ENCODE measurements around the gene ANAPC2.
"Not testable (repeated sequence)": the region's sequence is repeated elsewhere in the genome, so short reads cannot be mapped to it uniquely, and the experiment has no call there.

ANAPC2 gene

DNA sequence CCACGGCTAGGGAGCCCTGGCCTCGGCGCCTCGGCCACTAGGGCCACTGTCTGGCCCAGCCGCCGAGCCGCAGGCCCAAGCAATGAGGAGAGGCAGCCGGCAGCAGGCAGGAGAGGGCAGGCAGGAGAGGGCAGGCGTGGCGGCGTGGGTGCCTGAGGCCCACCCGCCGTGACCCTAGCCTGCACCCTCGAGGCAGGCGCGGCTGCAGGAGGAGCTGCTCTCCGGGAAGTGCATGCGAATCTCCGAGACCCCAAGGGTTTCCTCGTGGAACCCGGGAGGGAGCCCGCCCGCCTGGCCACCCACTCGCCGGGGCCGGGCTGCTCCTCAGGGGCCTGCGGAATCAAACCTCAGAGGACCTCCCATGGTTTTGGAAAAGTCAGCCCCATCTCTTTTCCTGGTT, 40.1 kb downstream of the ANAPC2 start:
- DNase-seq (ENCODE audit: low read depth in 2 of 2, low spot score in 1 of 2) = no peak

GRCh38 chr9:137147793-137148160, 40.6 kb downstream of the ANAPC2 start:
- no peak for DNase-seq (ENCODE audit: low read depth in 2 of 2, low spot score in 1 of 2)

GRCh38 chr9:137147091-137147792, 41.1 kb downstream of the ANAPC2 start:
- DNase-seq (ENCODE audit: low read depth in 2 of 2, low spot score in 1 of 2) = no peak

DNA sequence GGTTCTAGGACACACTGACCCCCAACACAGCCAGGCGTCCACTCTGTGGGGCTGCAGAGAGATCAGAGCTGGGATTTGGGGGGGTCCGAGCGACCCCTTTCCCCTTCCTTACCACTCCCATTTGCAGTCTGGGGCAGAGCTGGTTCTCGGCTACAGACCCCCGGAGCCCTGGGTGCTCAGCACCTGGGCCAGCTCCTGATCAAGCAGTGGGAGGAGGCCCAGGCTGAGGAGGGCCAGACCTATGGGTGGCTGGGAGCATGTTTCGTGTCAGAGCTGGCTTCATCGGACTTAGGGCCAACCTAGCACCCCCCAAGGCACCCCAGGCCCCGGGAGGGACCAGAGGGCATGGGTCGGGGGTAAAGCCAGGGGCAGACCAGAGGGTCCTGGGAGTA, 41.8 kb downstream of the ANAPC2 start:
- DNase-seq (ENCODE audit: low read depth in 2 of 2, low spot score in 1 of 2) = no peak

DNA sequence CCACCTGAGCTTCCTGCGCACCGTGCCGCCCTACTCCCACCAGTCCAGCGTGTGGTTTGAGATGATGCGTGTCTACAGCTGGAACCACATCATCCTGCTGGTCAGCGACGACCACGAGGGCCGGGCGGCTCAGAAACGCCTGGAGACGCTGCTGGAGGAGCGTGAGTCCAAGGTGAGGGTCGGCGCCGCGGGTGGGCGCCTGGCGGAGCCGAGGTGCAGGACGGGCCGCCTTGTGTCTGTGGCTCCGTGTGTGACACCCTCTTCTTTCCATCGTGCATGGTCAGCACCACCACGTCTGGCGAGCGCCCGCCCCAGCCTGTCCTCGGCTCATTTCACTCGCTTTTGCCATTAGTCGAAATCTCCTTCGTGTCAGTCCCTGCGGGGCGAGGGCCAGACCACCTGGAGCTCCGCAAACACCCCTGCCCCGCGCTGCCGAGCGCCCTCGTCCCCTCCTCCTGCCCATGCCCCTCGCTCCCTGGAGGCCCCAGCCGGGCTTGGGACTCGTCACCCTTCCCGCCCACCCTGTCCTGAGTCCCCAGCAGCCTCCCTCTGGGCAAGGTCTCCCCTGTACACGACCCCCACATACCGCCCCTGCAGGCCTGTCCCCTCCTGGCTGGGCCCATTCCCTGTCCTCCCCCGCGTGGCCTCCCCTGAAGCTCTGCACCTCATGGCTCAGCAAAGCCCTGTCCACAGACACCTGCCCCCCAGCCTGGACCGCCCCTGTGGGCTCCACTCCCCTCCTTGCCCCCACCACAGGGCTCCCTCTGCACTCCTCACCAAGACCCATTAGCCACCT, 42.4 kb downstream of the ANAPC2 start:
- no peak for DNase-seq (ENCODE audit: low read depth in 2 of 2, low spot score in 1 of 2)

DNA sequence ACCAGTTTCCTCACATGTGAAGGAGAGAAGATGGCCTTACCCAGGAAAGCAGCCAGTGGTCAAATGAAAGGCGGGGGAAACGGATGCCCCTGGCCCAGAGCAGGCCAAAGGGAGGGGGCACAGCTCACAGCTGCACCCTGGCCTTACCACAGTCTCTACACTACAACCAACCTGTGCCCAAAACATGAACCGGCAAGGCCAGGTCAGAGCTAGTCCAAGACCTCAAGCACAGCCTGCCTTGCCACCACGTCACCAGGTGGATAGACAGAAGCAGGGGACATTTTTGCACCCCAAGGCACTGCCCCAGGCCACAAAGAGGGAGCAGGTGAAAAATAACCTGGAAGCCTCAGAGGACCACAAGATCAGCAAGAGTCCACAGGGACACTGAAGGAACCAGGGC, 44.9 kb downstream of the ANAPC2 start:
- DNase-seq (ENCODE audit: low read depth in 2 of 2, low spot score in 1 of 2) = no peak

DNA sequence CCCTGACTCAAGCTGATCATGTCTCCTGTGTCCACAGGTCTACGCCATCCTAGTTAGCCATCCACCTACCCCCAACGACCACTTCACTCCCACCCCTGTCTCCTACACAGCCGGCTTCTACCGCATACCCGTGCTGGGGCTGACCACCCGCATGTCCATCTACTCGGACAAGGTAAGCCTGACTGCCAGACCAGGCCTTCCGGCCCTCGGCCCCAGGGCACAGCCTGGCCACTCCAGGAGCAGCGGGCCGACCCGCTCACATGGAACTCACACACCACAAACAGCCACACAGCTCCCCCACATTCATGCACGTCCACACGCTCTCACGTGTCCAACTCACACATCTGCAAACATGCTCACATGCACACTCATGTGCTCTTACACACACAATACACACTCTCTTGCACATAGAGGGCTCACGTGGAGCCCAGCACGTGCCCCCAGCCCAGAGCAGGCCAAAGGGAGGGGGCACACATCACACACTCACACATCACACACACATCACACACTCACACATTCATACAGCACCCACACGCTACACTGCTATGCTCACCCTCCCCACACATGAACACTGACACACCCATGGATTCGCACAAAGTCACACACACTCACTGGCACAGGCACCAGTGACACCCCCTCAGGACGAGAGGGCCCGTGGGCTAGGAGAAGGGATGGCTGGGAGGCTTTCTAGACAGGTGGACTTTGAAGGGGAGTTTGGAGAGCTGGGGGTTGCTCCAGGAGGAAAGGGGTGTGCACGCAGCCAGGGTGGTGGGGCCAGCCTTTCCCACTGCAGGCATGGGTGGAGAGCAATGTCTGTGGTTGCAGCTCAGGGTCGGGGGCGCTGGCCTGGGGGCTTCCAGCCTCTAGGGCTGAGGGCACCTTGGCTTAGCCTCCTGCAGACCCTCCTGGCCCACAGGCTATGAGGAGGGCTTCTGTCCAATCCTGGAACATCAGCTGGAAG, 46.1 kb downstream of the ANAPC2 start:
- no peak for DNase-seq (ENCODE audit: low read depth in 2 of 2, low spot score in 1 of 2)

DNA sequence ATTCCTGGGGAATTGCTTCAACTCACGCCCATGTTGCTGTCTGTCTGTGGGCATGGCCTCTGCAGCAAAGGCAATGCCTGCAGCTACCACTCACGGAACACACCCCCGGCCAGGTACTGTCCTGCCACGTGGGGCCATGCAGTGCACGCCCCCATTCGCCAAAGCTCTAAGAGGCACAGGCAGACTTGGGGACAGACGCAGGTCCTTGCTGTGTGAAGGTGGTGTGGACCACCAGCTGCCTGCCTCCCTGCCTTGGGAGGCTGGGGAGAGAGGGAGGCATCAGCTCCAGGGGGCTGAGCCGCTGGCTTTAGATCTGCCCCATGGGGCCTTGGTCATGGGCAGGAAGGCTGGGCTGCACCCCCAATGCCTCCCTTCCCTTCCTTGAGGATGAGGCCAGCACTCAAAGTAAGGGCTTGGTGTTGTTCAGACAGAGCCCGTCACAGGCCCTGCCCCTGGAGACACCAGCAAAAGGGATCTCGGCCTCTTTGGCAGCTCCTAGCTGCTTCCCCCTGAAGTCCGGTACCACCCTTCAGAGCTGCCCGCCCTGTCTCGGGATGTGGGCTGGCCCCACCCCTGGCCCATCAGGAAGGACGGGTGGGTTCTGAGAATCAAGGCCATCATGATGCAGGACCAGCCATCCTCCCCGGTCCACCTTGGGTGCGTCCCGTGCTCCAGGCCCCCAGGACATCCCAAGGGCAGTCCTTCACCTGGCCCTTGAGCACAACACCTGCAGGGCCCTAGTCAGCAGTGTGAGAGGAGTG, 47.1 kb downstream of the ANAPC2 start:
- no peak for DNase-seq (ENCODE audit: low read depth in 2 of 2, low spot score in 1 of 2)

DNA sequence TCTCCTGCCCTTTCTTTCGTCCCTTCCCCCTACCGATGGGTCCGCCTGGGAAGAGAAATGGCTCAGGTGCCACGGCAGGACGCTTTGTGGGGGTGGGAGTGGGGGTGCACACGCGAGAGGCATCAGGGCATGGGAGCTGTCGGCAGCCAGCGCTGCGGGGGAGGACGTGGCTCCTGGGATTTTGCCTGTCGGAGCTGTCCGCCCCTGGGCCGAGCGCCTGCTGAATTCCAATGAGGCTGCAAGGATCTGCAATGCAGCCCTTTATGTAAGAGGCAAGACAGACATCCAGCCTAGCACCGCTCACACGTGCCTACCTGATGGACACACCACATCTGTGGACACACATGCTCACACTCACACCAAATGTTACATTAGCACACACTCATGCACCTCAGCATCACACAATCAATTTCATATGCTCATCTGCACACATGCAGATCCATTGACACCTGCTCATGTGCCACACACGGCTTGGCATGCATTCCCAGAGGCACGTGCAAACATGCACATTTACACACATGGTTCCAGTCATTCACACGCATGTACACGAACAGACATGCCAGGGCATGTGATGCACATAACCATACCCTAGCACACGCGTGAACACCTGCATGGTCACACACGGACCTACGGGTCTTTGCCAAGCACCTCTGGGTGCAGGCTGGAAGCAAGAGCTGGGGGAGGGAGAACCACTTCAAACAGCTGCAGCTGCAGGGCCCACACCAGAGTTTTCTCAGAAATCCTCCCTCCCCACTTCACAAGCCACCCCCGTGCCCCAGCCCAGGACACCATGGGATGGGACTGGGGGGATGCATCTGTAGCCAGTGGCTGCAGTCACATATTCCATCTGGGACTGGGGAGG, 48.0 kb downstream of the ANAPC2 start:
- no peak for DNase-seq (ENCODE audit: low read depth in 2 of 2, low spot score in 1 of 2)

- no peak for DNase-seq (ENCODE audit: low read depth in 2 of 2, low spot score in 1 of 2)
Observed at GRCh38 chr9:137139468-137140150, 48.8 kb downstream of the ANAPC2 start.

DNA sequence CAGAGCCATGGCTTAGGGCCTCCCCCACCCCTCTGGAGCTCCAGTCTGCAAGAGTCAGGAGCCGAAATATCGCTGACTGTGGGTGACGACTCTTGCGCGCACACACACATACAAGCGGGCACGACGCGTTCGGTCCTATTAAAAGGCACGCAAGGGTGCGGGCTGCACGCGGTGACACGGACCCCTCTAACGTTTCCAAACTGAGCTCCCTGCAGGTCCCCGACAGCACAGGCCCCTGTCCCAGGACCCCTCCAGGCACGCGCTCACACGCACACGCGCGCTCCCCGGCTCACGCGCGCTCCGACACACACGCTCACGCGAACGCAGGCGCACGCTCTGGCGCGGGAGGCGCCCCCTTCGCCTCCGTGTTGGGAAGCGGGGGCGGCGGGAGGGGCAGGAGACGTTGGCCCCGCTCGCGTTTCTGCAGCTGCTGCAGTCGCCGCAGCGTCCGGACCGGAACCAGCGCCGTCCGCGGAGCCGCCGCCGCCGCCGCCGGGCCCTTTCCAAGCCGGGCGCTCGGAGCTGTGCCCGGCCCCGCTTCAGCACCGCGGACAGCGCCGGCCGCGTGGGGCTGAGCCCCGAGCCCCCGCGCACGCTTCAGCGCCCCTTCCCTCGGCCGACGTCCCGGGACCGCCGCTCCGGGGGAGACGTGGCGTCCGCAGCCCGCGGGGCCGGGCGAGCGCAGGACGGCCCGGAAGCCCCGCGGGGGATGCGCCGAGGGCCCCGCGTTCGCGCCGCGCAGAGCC, 49.5 kb downstream of the ANAPC2 start, which contains the start of gene GRIN1:
Gene GRIN1, plus strand, starts transcription at position 433 of the 746 bp plus-strand sequence. CDS start 333 bp downstream, outside the sequence.
- DNase-seq (ENCODE audit: low read depth in 2 of 2, low spot score in 1 of 2) = no peak

- DNase-seq (ENCODE audit: low read depth in 2 of 2, low spot score in 1 of 2) = no peak
Observed at GRCh38 chr9:137138058-137138721, 50.2 kb downstream of the ANAPC2 start.

- no peak for DNase-seq (ENCODE audit: low read depth in 2 of 2, low spot score in 1 of 2)
Observed at GRCh38 chr9:137136881-137137607, 51.3 kb downstream of the ANAPC2 start.

GRCh38 chr9:137136261-137136880, 52.0 kb downstream of the ANAPC2 start:
- no peak for DNase-seq (ENCODE audit: low read depth in 2 of 2, low spot score in 1 of 2)

DNA sequence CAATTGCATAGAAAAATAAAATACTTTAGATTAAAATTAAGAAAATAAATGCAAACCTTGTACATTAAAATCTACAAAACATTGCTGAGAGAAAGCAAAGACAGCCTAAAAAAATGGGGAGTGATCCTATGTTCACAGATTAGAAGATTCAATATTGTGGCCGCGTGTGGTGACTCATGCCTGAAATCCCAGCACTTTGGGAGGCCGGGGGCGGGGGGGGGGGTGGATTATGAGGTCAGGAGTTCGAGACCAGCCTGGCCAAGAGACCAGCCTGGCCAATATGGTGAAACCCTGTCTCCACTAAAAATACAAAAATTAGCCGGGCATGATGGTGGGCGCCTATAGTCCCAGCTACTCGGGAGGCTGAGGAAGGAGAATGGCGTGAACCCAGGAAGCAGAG, 53.2 kb downstream of the ANAPC2 start:
- not testable (repeated sequence) for DNase-seq (ENCODE audit: low read depth in 2 of 2, low spot score in 1 of 2)

DNA sequence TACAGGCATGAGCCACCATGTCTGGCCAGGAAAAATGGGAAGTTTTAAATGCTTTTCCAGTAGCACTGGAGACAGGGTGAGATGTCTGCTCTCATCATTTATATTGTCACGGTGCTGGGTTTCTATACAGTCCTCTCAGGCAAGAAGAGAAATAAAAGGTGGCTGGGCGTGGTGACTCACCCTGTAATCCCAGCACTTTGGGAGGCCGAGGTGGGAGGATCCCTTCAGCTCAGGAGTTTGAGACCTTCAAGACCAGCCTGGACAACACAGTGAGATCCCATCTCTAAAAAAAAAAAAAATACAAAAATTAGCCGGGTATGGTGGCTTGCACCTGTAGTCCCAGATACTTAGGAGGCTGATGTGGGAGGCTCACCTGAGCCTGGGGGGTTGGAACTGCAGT, 54.2 kb downstream of the ANAPC2 start:
- no peak for DNase-seq (ENCODE audit: low read depth in 2 of 2, low spot score in 1 of 2)
